NCI-H524 (cell line): Measurements from ENCODE around the gene SMPDL3B.
"Not testable (repeated sequence)": the region's sequence is repeated elsewhere in the genome, so short reads cannot be mapped to it uniquely, and the experiment has no call there.

Experiments used
- DNase-seq, 2 experiments: peaks; one replicate each; lab custom pipeline; 2025; lab: John Stamatoyannopoulos, UW

Gene SMPDL3B

GRCh38 chr1:27968692-27969091, 33.9 kb downstream of the SMPDL3B start:
- DNase-seq: no peak

- DNase-seq: no peak
These were observed 35.6 kb downstream of the SMPDL3B start for GRCh38 chr1:27970401-27970800.

GRCh38 chr1:27971674-27972073, 36.9 kb downstream of the SMPDL3B start:
- DNase-seq: no peak

GRCh38 chr1:27972141-27972540, 37.3 kb downstream of the SMPDL3B start:
- DNase-seq: no peak

- DNase-seq: no peak
These were observed 39.1 kb downstream of the SMPDL3B start for GRCh38 chr1:27973771-27974416.

- no peak for DNase-seq
These were observed 39.6 kb downstream of the SMPDL3B start for GRCh38 chr1:27974417-27974781.

- DNase-seq: peak in 1 of 2 experiments; percentile 20
These were observed 44.5 kb downstream of the SMPDL3B start for GRCh38 chr1:27979151-27979858.

- DNase-seq: no peak
These were observed 45.0 kb downstream of the SMPDL3B start for GRCh38 chr1:27979859-27980201.

GRCh38 chr1:27980216-27980845, 45.5 kb downstream of the SMPDL3B start:
- no peak for DNase-seq

GRCh38 chr1:27981145-27981544, 46.3 kb downstream of the SMPDL3B start:
- no peak for DNase-seq

GRCh38 chr1:27990920-27991537, 56.2 kb downstream of the SMPDL3B start:
- DNase-seq: no peak

- no peak for DNase-seq
These were observed 57.5 kb downstream of the SMPDL3B start for GRCh38 chr1:27992276-27992675.

GRCh38 chr1:27993241-27993640, 58.4 kb downstream of the SMPDL3B start:
- DNase-seq: no peak

- DNase-seq: peak; percentile 8 to 43
These were observed 59.3 kb downstream of the SMPDL3B start for GRCh38 chr1:27994060-27994459.

- not testable (repeated sequence) for DNase-seq
These were observed 59.7 kb downstream of the SMPDL3B start for GRCh38 chr1:27994526-27994925.

- no peak for DNase-seq
These were observed 64.3 kb downstream of the SMPDL3B start for GRCh38 chr1:27999055-27999454.

- no peak for DNase-seq
These were observed 67.8 kb downstream of the SMPDL3B start for GRCh38 chr1:28002600-28002999.

GRCh38 chr1:28003117-28003516, 68.3 kb downstream of the SMPDL3B start:
- not testable (repeated sequence) for DNase-seq
